Epithelial cell of esophagus (primary cell): ENCODE data around the gene SRSF2.

ENCODE experiments used
- DNase-seq: peaks from one replicate; pipeline ENCODE4 v3.0.0; 2010; ENCODE audit warnings: low read depth
- H3K4me3 ChIP-seq: 2 replicates; pipeline ENCODE4 v1.5.1; 2011; ENCODE audit warnings: mild to moderate bottlenecking, low read length, control low read depth
- TF ChIP-seq, protein P1 (sequence below): IDR thresholded peaks from 2 replicates; pipeline ENCODE4 v1.5.1; 2011; ENCODE audit warnings: low read depth, mild to moderate bottlenecking, low read length, control low read depth, inconsistent platforms; ENCODE audit not compliant: insufficient read depth; ENCODE audit errors: missing control alignments

SRSF2 gene

DNA sequence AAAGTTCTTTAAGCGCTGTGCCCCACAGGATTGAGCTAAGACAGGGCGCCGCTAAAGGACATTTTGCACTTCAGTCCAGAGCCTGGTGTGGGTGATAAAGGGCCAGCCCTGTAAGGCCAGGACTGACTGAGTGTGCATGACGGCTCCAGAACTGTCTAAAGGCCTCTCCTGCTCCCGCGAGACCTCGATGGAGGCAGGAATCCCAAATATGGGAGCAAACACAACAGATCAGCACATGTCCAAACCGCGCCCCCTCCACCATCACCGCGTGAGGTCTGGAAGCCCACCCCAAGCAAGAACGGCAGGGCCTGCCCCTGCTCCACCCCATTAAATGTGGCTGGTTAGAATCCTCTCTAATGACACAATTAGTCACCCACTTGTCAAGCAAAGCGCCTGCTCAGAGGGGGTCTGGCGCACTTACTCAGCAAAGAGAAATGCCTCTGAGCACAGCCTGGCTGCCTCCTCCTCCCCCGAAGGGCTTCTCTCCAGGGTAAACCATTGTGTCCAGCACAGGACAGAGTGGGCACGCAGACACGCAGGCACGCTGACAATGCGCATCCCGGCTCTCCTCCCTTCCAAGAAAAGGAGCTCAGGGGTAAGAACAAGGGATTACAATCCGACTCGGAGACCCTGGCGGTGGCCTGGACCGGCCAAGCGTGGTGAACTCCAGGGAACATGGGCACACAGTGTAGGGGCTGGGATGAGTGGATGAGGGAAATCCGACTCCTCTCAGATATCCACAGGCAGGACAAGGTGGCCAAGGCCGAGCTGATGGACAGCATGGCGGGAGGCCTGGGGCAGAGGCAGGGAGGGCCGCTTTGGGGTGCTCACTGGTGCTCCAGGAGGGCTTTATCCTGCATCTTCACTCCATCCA is 27.8 kb downstream of the SRSF2 start:
- TF ChIP-seq, protein P1, sequence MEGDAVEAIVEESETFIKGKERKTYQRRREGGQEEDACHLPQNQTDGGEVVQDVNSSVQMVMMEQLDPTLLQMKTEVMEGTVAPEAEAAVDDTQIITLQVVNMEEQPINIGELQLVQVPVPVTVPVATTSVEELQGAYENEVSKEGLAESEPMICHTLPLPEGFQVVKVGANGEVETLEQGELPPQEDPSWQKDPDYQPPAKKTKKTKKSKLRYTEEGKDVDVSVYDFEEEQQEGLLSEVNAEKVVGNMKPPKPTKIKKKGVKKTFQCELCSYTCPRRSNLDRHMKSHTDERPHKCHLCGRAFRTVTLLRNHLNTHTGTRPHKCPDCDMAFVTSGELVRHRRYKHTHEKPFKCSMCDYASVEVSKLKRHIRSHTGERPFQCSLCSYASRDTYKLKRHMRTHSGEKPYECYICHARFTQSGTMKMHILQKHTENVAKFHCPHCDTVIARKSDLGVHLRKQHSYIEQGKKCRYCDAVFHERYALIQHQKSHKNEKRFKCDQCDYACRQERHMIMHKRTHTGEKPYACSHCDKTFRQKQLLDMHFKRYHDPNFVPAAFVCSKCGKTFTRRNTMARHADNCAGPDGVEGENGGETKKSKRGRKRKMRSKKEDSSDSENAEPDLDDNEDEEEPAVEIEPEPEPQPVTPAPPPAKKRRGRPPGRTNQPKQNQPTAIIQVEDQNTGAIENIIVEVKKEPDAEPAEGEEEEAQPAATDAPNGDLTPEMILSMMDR: no peak
- H3K4me3 ChIP-seq: peak overlapping the region; percentile 49
- DNase-seq: peak; percentile 88

DNA sequence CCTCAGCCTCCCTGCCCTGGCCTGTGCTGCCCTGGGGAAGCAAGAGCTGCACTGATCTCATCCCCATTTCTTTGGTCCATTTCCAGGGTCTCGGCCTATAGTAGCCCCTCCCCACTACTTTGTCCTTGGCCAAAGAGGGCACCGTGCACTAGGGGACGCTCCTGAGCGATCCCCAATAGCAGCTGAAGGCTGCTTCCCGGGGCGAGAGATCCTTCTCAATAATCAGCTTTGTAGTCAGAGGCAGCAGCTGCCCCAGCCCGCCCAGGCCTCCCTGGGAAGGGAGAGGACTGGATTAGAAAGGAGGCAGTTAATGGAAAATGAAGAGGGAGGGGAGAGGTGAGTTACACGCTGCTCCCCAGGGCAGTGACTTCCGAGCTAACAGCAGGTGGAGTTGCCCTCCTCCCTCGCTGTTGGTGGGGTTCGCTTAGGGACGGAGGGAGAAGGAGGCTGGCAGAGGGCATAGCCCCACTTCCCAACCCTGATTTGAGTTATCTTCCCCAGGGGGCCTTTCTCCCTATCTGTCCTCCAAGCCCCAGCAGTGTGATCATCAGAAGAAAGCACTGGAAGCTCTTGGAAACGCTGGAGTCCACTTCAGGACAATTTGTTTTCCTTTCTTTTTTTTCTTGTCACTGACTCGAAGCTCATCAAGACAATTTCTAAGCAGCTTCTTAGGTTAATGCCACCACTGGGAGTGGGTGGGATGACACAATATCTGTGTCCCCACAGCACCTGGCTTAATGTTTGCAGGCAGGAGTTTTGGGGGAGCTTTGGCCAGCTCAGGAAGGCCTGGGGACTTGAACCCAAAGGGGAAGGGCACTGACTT is 28.9 kb downstream of the SRSF2 start:
- DNase-seq: no peak
- TF ChIP-seq, protein P1: peak; percentile 21
- H3K4me3 ChIP-seq: no peak overlapping the region

DNA sequence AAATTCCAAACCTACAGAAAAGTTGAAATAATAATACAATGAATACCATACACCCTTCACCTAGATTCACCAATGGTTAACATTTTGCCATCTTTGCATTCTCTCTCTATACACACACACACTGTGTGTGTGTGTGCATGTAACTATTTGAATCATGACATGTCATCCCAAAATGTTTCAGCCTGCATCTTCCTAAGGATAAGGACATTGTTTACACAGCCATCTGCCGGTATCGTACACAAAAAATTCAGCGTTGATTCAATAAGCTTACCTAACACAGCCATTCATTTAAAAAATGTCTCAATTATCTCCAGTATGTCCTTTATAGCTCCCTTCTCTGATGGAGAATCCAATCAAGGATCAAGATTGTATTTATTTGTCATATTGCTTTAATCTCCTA is 30.3 kb downstream of the SRSF2 start:
- no peak overlapping the region for H3K4me3 ChIP-seq
- no peak for DNase-seq
- TF ChIP-seq, protein P1: no peak

DNA sequence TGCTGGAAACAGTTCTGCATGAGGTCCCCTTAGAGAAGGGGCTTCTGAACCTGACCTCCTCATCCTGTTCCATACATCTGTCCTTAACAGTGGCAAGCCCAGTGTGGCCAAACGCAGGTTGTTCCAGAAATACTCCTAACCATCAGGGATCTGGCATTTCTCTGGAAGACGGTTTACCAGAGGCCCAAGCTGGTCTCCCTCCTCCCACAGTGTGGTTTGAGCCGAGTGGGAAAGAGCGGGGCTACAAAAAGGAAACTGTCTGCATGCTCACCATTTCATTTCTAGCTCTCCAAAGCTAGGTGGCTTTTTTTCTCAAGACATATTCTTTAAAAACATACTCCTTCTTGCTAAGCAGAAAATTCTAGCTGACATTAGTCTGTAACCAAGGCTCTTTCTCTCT is 32.3 kb downstream of the SRSF2 start:
- TF ChIP-seq, protein P1: no peak
- no peak for DNase-seq
- H3K4me3 ChIP-seq: no peak overlapping the region

DNA sequence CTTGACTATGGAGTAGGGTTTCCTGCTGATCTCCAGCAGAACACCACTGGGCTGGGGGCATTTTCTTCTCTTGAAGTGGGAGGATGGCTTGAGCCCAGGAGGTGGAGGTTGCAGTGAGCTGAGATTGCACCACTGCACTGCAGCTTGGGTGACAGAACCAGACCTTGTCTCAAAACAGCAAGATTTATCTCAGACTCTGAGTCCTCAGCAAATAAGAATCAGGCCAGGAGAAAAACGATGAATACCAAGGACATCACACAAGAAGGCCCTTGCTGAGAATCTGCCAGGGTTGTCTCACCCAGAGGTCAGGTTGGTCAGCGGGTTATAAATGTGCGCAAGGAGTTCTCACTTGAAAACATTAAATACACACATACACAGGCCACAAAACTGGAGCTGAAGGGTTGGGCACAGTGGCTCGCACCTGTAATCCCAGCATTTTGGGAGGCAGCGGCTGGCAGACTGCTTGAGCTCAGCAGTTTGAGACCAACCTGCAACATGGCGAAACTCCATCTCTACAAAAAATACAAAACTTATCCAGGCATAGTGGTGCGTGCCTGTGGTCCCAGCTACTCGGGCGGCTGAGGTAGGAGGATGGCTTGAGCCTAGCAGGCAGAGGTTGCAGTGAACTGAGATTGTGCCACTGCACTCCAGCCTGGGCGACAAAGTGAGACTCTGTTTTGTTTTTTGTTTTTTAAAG is 34.0 kb downstream of the SRSF2 start:
- TF ChIP-seq, protein P1: no peak
- no peak for DNase-seq
- no peak overlapping the region for H3K4me3 ChIP-seq

DNA sequence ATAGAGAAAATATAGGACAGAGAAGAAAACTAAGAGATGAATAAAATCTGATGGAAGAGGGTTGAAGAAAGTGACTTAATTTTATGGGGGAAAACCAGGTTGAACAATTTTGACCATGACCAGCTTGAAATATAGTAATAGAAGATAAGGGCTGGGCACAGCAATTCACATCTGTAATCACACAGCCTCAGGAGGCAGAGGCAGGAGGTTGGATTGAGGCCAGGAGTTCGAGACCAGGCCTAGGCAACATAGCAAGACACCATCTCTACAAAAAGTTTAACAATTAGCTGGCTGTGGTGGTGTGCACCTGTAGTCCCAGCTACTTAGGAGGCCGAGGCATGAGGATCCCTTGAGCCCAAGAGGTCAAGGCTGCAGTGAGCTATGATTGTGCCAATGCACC is 35.1 kb downstream of the SRSF2 start:
- no peak for DNase-seq
- H3K4me3 ChIP-seq: no peak overlapping the region
- TF ChIP-seq, protein P1: no peak
